Astrocyte (in vitro differentiated cells and primary cell): ENCODE data around the gene TRAF7.

Experiments
- EZH2 ChIP-seq: IDR thresholded peaks from 2 replicates; pipeline ENCODE4 v1.6.1; 2012; ENCODE audit warnings: mild to moderate bottlenecking, low read length, inconsistent platforms; ENCODE audit not compliant: insufficient read depth
- TF ChIP-seq, protein P1 (sequence below): IDR thresholded peaks from 2 replicates; pipeline ENCODE4 v1.5.1; 2011; ENCODE audit warnings: low read depth, mild to moderate bottlenecking, inconsistent platforms, low read length, moderate library complexity; ENCODE audit not compliant: insufficient read depth

DNA sequence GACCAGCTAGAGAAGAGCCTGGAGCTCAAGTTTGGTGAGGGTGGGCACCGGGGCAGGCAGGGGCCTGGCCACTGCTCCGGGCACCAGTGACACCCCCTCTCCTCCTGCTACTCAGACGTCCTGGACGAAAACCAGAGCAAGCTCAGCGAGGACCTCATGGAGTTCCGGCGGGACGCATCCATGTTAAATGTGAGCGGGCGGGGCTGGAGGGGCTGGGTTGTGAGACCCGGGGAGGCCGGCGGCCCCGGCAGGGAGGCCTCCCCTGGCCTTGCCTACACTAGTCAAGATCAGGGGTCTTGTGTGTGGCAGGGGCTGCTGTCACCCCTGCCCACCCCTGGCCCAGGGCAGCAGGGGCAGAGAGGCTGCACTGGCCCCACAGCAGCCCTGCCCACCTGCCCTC lies 17.8 kb downstream of the TRAF7 start:
- TF ChIP-seq, protein P1, sequence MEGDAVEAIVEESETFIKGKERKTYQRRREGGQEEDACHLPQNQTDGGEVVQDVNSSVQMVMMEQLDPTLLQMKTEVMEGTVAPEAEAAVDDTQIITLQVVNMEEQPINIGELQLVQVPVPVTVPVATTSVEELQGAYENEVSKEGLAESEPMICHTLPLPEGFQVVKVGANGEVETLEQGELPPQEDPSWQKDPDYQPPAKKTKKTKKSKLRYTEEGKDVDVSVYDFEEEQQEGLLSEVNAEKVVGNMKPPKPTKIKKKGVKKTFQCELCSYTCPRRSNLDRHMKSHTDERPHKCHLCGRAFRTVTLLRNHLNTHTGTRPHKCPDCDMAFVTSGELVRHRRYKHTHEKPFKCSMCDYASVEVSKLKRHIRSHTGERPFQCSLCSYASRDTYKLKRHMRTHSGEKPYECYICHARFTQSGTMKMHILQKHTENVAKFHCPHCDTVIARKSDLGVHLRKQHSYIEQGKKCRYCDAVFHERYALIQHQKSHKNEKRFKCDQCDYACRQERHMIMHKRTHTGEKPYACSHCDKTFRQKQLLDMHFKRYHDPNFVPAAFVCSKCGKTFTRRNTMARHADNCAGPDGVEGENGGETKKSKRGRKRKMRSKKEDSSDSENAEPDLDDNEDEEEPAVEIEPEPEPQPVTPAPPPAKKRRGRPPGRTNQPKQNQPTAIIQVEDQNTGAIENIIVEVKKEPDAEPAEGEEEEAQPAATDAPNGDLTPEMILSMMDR = no peak
- no peak for TF ChIP-seq EZH2
